ENCODE data around the gene CCDC28B.
A peak's percentile ranks its signal among the peaks of the same experiment; 100 is the strongest.

Gene CCDC28B

DNA sequence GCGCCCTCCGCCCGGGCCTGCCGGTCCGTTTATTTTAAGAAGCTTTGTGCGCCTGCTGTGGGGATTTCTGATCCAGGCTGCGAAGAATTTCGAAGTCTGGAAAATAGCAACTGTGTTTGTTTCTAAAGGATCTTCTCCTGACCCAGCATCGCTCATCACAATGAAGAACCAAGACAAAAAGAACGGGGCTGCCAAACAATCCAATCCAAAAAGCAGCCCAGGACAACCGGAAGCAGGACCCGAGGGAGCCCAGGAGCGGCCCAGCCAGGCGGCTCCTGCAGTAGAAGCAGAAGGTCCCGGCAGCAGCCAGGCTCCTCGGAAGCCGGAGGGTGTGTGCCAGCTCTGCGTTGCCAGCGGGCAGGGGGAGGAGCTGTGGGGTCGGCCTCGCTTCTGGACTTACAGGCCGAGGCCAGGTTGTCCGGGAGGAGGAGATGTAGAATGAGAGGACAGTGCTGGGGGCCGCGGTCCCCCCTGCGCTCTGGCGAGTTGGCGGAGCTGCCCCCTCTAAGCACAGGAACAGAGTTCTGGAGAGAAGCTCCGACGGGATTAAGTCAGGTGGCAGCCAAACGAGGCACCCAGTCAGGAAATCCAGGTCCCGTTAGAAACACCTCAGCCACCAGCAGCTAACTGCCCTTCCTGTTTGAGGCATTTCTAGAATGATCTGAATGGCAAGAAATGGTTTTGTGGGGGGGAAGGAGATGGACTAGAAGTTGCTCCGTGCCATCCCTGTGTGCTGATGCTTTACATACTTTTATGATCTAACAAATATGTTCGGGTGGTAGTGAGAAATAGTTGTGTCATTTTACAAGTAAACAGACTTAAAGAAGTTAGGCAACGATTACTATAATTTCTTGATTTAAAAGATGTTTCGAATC, 20.0 kb upstream of the CCDC28B start:
- H3K4me3 ChIP-seq (ENCODE audit: low read depth, low read length): peak overlapping the region; percentile 81
- H3K9me3 ChIP-seq (ENCODE audit: control insufficient read depth, insufficient read depth, low read length): no peaks in the 10 kb centered on the region
- H3K4me1 ChIP-seq (ENCODE audit: control insufficient read depth, insufficient read depth, low read length): peaks cover 11% of the 10 kb centered on the region
- peaks cover 26% of the 10 kb centered on the region for H3K36me3 ChIP-seq (ENCODE audit: control insufficient read depth, insufficient read depth, low read length)
- H3K9ac ChIP-seq (ENCODE audit: low read depth, low read length): peak overlapping the region; percentile 90
- H3K27me3 ChIP-seq (ENCODE audit: control insufficient read depth, insufficient read depth, low read length): no peaks in the 10 kb centered on the region

DNA sequence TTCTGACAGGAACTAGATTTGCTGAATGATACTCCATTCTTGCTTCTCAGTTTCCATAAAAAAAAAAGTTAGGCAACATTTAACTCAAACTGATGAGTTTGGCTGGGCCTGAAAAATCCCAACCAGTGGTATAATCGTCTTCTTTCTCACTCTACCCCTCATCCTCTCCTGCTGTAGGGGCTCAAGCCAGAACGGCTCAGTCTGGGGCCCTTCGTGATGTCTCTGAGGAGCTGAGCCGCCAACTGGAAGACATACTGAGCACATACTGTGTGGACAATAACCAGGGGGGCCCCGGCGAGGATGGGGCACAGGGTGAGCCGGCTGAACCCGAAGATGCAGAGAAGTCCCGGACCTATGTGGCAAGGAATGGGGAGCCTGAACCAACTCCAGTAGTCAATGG, 19.3 kb upstream of the CCDC28B start:
- Histone ChIP-seq H3K9ac (ENCODE audit: low read depth, low read length) (no peak overlapping the region), H3K4me1 (ENCODE audit: control insufficient read depth, insufficient read depth, low read length) (peaks cover 11% of the 10 kb centered on the region), H3K36me3 (ENCODE audit: control insufficient read depth, insufficient read depth, low read length) (peaks cover 26% of the 10 kb centered on the region), H3K27me3 (ENCODE audit: control insufficient read depth, insufficient read depth, low read length) (no peaks in the 10 kb centered on the region), H3K4me3 (ENCODE audit: low read depth, low read length) (peak overlapping the region; percentile 81), H3K9me3 (ENCODE audit: control insufficient read depth, insufficient read depth, low read length) (no peaks in the 10 kb centered on the region)

DNA sequence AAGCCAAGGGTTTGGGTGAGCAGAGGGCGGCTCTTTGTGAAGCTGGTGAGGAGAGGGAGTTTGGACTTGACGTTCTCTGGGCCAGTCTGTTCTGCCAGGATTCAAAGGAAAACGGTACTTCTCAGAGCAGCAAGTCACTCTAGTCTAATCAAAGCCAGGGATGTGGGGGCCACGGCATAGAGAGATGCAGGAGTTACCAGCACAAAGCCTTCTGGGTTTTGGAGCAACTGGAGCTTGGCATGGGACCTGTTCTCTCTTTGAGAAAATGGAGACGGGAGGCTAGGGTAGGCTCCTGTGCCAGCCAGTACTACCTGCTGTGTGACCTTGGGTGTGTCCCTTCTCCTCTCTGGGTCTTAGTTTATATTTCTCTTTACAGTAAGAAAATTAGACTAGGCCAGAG, 18.8 kb upstream of the CCDC28B start:
- Histone ChIP-seq H3K9ac (ENCODE audit: low read depth, low read length) (no peak overlapping the region), H3K9me3 (ENCODE audit: control insufficient read depth, insufficient read depth, low read length) (no peaks in the 10 kb centered on the region), H3K4me1 (ENCODE audit: control insufficient read depth, insufficient read depth, low read length) (peaks cover 11% of the 10 kb centered on the region), H3K36me3 (ENCODE audit: control insufficient read depth, insufficient read depth, low read length) (peaks cover 26% of the 10 kb centered on the region), H3K27me3 (ENCODE audit: control insufficient read depth, insufficient read depth, low read length) (no peaks in the 10 kb centered on the region), H3K4me3 (ENCODE audit: low read depth, low read length) (no peak overlapping the region)

DNA sequence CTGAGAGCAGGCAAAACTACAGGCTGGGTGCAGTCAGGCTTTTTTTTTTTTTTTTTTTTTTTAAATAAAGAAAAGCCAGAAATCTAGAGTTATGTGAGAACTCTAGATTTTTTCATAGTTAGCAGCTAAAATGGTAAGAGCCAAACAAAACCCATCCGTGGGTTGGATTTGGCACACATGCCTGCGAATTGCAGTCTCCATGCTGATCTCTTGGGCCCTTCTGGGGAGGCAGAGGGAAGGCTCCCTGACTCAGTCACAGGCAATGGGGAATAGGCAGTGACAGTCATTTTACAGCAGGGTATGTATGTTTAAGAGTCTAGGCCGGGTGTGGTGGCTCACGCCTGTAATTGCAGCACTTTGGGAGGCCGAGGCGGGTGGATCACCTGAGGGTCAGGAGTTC, 18.3 kb upstream of the CCDC28B start:
- Histone ChIP-seq H3K9ac (ENCODE audit: low read depth, low read length) (no peak overlapping the region), H3K27me3 (ENCODE audit: control insufficient read depth, insufficient read depth, low read length) (no peaks in the 10 kb centered on the region), H3K36me3 (ENCODE audit: control insufficient read depth, insufficient read depth, low read length) (peaks cover 26% of the 10 kb centered on the region), H3K9me3 (ENCODE audit: control insufficient read depth, insufficient read depth, low read length) (no peaks in the 10 kb centered on the region), H3K4me1 (ENCODE audit: control insufficient read depth, insufficient read depth, low read length) (peaks cover 11% of the 10 kb centered on the region), H3K4me3 (ENCODE audit: low read depth, low read length) (no peak overlapping the region)

DNA sequence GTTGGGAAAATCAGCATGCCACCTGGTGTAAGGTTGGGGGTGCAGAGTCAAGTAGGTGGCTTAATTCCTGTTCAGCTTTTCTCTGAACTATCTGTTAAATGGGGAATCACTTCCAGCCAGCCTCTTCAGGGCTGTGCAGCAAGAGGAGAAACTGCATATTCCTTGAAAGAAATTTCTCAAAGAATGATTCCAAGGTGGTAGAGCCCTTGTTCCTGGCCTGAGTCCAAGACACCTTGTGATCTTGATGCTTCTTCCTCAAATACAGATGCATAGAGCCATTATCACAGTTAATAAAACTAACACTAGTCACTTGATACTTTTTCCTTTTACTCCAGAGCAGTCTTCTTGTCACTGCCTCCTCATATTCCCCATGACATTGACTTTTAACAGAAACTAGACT, 15.7 kb upstream of the CCDC28B start:
- no peaks in the 10 kb centered on the region for H3K4me1 ChIP-seq (ENCODE audit: control insufficient read depth, insufficient read depth, low read length)

DNA sequence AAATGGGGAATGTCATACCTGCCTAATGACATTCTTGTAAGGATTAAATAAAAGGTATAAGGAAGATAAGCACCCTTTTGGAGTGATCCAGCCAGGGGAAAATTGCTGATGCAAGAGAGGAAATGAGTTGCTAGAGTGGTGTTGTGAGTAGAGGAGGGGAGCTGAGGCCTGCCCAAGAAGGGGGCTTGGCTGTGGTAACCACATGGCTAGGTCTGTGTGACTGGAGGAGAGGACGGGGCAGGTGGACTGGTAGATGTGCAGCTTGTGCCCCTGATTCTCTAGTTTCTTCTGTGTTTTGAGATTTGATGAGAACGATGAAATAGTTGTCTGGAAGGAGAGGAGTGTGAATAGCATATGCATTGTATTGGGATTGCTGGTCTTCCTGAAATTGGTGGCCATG, 14.3 kb upstream of the CCDC28B start:
- Histone ChIP-seq H3K9ac (ENCODE audit: low read depth, low read length) (no peak overlapping the region), H3K36me3 (ENCODE audit: control insufficient read depth, insufficient read depth, low read length) (peaks cover 56% of the 10 kb centered on the region)

More for the DNA sequence above, 15.7 kb upstream of the CCDC28B start:
- no peaks in the 10 kb centered on the region for H3K27me3 ChIP-seq (ENCODE audit: control insufficient read depth, insufficient read depth, low read length)
- peaks cover 44% of the 10 kb centered on the region for H3K36me3 ChIP-seq (ENCODE audit: control insufficient read depth, insufficient read depth, low read length)
- H3K9me3 ChIP-seq (ENCODE audit: control insufficient read depth, insufficient read depth, low read length): no peaks in the 10 kb centered on the region
- no peak overlapping the region for H3K9ac ChIP-seq (ENCODE audit: low read depth, low read length)
- no peak overlapping the region for H3K4me3 ChIP-seq (ENCODE audit: low read depth, low read length)

DNA sequence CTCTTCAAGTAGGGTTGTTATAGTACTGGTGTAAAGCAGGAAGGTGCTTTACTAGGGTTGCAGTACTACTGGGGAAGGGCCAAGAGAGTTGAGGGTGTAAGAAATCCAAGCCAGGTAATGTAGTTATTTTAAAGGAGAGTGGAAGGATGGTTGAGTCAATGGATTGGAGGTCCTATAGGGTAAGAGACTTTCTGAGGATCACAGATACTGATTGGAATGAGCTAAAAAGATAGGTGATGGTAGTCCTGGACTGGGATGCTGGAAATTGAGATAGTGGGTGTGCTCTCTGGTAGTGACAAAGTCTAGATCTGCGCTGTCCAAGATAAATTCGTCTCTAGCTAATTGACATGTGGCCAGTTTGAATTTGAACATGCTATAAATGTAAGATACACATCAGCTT, 13.9 kb upstream of the CCDC28B start:
- Histone ChIP-seq H3K36me3 (ENCODE audit: control insufficient read depth, insufficient read depth, low read length) (peaks cover 57% of the 10 kb centered on the region), H3K9ac (ENCODE audit: low read depth, low read length) (no peak overlapping the region), H3K4me1 (ENCODE audit: control insufficient read depth, insufficient read depth, low read length) (no peaks in the 10 kb centered on the region), H3K27me3 (ENCODE audit: control insufficient read depth, insufficient read depth, low read length) (no peaks in the 10 kb centered on the region), H3K4me3 (ENCODE audit: low read depth, low read length) (no peak overlapping the region), H3K9me3 (ENCODE audit: control insufficient read depth, insufficient read depth, low read length) (no peaks in the 10 kb centered on the region)

More for the DNA sequence above, 14.3 kb upstream of the CCDC28B start:
- no peaks in the 10 kb centered on the region for H3K4me1 ChIP-seq (ENCODE audit: control insufficient read depth, insufficient read depth, low read length)
- no peak overlapping the region for H3K4me3 ChIP-seq (ENCODE audit: low read depth, low read length)
- H3K9me3 ChIP-seq (ENCODE audit: control insufficient read depth, insufficient read depth, low read length): no peaks in the 10 kb centered on the region
- H3K27me3 ChIP-seq (ENCODE audit: control insufficient read depth, insufficient read depth, low read length): no peaks in the 10 kb centered on the region

DNA sequence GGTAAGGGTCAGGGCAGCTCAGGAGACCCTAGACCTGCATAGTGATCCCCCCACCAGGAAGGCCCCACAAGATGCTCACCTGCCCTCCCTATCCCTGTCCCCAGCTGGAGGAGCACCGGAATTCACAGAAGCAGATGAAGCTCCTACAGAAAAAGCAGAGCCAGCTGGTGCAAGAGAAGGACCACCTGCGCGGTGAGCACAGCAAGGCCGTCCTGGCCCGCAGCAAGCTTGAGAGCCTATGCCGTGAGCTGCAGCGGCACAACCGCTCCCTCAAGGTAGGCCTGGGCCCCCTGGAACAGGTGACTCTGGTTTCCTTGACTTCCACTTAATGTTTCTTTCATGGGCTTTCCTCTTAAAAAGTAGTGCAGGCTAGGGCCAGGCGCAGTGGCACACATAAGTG, 12.5 kb upstream of the CCDC28B start:
- Histone ChIP-seq H3K4me3 (ENCODE audit: low read depth, low read length) (no peak overlapping the region), H3K4me1 (ENCODE audit: control insufficient read depth, insufficient read depth, low read length) (no peaks in the 10 kb centered on the region), H3K9me3 (ENCODE audit: control insufficient read depth, insufficient read depth, low read length) (no peaks in the 10 kb centered on the region), H3K27me3 (ENCODE audit: control insufficient read depth, insufficient read depth, low read length) (no peaks in the 10 kb centered on the region), H3K36me3 (ENCODE audit: control insufficient read depth, insufficient read depth, low read length) (peaks cover 64% of the 10 kb centered on the region), H3K9ac (ENCODE audit: low read depth, low read length) (no peak overlapping the region)

DNA sequence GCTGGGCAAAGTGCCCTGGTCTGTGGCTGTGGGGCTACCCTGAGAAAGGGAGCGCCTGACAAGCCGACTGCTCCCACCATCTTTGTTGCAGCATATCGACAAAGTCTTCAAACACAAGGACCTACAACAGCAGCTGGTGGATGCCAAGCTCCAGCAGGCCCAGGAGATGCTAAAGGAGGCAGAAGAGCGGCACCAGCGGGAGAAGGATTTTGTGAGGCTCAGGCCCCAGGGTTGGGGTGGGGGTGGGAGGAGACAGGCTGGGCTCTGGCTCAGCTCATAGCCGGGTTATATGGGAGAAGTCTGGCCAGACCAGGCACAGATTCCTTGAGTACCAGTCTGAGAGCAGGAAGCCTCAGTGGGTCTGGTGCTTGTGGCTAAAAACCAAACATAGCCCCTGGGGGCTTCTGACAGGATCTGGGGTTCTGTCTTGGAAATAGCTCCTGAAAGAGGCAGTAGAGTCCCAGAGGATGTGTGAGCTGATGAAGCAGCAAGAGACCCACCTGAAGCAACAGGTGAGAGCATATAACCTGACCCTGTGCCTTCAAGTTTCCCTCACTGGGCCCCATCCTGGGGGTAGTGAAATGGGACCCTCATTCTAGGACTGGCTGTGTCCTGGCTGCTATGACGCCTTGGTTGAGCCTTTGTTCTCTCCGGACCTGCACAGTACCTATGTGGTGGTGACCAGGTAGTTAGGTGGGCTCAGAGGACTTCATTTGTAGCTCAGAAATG, 8.0 kb upstream of the CCDC28B start:
- no peaks in the 10 kb centered on the region for H3K9me3 ChIP-seq (ENCODE audit: control insufficient read depth, insufficient read depth, low read length)
- no peaks in the 10 kb centered on the region for H3K4me1 ChIP-seq (ENCODE audit: control insufficient read depth, insufficient read depth, low read length)
- H3K36me3 ChIP-seq (ENCODE audit: control insufficient read depth, insufficient read depth, low read length): peaks cover 81% of the 10 kb centered on the region
- H3K9ac ChIP-seq (ENCODE audit: low read depth, low read length): no peak overlapping the region
- H3K27me3 ChIP-seq (ENCODE audit: control insufficient read depth, insufficient read depth, low read length): no peaks in the 10 kb centered on the region
- no peak overlapping the region for H3K4me3 ChIP-seq (ENCODE audit: low read depth, low read length)

DNA sequence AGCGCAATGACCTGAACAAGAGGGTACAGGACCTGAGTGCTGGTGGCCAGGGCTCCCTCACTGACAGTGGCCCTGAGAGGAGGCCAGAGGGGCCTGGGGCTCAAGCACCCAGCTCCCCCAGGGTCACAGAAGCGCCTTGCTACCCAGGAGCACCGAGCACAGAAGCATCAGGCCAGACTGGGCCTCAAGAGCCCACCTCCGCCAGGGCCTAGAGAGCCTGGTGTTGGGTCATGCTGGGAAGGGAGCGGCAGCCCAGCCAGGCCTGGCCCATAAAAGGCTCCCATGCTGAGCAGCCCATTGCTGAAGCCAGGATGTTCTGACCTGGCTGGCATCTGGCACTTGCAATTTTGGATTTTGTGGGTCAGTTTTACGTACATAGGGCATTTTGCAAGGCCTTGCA, 5.4 kb upstream of the CCDC28B start:
- Histone ChIP-seq H3K4me1 (ENCODE audit: control insufficient read depth, insufficient read depth, low read length) (no peaks in the 10 kb centered on the region), H3K9ac (ENCODE audit: low read depth, low read length) (no peak overlapping the region), H3K36me3 (ENCODE audit: control insufficient read depth, insufficient read depth, low read length) (peaks cover 62% of the 10 kb centered on the region), H3K4me3 (ENCODE audit: low read depth, low read length) (no peak overlapping the region), H3K27me3 (ENCODE audit: control insufficient read depth, insufficient read depth, low read length) (no peaks in the 10 kb centered on the region), H3K9me3 (ENCODE audit: control insufficient read depth, insufficient read depth, low read length) (no peaks in the 10 kb centered on the region)

DNA sequence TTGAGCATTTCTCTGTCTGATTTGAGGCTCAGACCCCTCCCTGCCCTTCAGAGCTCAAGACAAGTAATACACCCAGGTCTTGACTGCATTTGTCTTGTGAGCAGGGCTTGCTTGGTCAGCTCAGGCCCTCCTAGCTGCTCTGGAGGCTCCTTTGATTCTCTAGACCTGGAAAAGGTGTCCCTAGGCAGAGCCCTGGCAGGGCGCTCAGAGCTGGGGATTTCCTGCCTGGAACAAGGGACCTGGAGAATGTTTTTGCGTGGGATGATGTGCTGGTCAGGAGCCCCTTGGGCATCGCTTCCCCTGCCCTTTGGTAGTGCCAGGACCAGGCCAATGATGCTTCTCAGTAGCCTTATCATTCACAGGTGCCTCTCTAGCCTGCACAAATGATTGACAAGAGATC, 4.9 kb upstream of the CCDC28B start:
- Histone ChIP-seq H3K4me3 (ENCODE audit: low read depth, low read length) (no peak overlapping the region), H3K36me3 (ENCODE audit: control insufficient read depth, insufficient read depth, low read length) (peaks cover 57% of the 10 kb centered on the region), H3K4me1 (ENCODE audit: control insufficient read depth, insufficient read depth, low read length) (no peaks in the 10 kb centered on the region), H3K9ac (ENCODE audit: low read depth, low read length) (no peak overlapping the region), H3K9me3 (ENCODE audit: control insufficient read depth, insufficient read depth, low read length) (no peaks in the 10 kb centered on the region), H3K27me3 (ENCODE audit: control insufficient read depth, insufficient read depth, low read length) (no peaks in the 10 kb centered on the region)
